LNCAP (cell line): ENCODE data around the gene PPP5C.

Experiments
- CTCF ChIP-seq: fragments of 450-650 bp; IDR thresholded peaks from 2 replicates; pipeline ENCODE4 v1.5.1; 2017; ENCODE audit warnings: mild to moderate bottlenecking

Gene PPP5C

GRCh38 chr19:46361915-46362314 is 15.0 kb downstream of the PPP5C start:
- TF ChIP-seq CTCF = no peak

GRCh38 chr19:46364359-46364758 is 17.5 kb downstream of the PPP5C start:
- no peak for TF ChIP-seq CTCF

- TF ChIP-seq CTCF = no peak
Observed at GRCh38 chr19:46365561-46365960, 18.7 kb downstream of the PPP5C start.

GRCh38 chr19:46366620-46367292 is 19.9 kb downstream of the PPP5C start:
- TF ChIP-seq CTCF = no peak

GRCh38 chr19:46367426-46367825 is 20.5 kb downstream of the PPP5C start:
- TF ChIP-seq CTCF = no peak

GRCh38 chr19:46368116-46368515 is 21.2 kb downstream of the PPP5C start:
- no peak for TF ChIP-seq CTCF

- TF ChIP-seq CTCF = no peak
Observed at GRCh38 chr19:46369817-46370216, 22.9 kb downstream of the PPP5C start.

GRCh38 chr19:46371371-46371901 is 24.5 kb downstream of the PPP5C start:
- no peak for TF ChIP-seq CTCF
